ENCODE measurements around the gene VPS37B. TPM values are rescaled to one million over a fixed set of nuclear protein-coding genes. Genes with fewer than 3 reads are reported as not detected.

Gene VPS37B
- total RNA-seq, 1 donor from 2014 or later = 29.1 TPM

DNA sequence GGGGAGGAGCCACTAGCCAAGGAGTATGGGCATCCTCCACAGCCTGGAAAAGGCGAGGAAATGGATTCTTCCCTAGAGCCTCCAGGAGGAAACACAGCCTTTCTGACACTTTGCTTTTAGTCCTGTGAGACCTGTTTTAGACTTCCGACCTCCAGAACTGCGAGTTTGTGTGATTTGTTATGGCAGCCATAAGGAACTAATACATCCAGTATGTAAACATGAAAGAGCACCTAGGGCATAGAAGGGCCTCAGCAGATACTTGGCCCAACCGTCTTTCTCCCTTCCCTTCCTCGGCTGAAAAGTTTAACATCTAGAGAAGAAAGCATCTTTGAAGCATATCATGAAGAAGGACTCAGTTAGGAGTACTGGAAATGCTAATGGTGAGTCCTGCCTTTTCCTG lies 57.1 kb downstream of the VPS37B start:
- DNase-seq (ENCODE audit: low spot score in 2 of 2, unreplicated experiment in 2 of 2) = no peak
- H3K4me1 Mint-ChIP-seq = peaks cover 30% of the 10 kb centered on the region
- no peaks in the 10 kb centered on the region for H3K36me3 Mint-ChIP-seq
- TF ChIP-seq, protein P1, sequence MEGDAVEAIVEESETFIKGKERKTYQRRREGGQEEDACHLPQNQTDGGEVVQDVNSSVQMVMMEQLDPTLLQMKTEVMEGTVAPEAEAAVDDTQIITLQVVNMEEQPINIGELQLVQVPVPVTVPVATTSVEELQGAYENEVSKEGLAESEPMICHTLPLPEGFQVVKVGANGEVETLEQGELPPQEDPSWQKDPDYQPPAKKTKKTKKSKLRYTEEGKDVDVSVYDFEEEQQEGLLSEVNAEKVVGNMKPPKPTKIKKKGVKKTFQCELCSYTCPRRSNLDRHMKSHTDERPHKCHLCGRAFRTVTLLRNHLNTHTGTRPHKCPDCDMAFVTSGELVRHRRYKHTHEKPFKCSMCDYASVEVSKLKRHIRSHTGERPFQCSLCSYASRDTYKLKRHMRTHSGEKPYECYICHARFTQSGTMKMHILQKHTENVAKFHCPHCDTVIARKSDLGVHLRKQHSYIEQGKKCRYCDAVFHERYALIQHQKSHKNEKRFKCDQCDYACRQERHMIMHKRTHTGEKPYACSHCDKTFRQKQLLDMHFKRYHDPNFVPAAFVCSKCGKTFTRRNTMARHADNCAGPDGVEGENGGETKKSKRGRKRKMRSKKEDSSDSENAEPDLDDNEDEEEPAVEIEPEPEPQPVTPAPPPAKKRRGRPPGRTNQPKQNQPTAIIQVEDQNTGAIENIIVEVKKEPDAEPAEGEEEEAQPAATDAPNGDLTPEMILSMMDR (IDR thresholded peaks at IDR 0.05; ENCODE audit: unreplicated experiment) = no peak
- no peak overlapping the region for H3K4me3 Mint-ChIP-seq
- H3K9me3 Mint-ChIP-seq = no peaks in the 10 kb centered on the region
- peaks cover 10% of the 10 kb centered on the region for H3K27me3 Mint-ChIP-seq (ENCODE audit: low read depth)
- H3K27ac Mint-ChIP-seq = no peak overlapping the region

DNA sequence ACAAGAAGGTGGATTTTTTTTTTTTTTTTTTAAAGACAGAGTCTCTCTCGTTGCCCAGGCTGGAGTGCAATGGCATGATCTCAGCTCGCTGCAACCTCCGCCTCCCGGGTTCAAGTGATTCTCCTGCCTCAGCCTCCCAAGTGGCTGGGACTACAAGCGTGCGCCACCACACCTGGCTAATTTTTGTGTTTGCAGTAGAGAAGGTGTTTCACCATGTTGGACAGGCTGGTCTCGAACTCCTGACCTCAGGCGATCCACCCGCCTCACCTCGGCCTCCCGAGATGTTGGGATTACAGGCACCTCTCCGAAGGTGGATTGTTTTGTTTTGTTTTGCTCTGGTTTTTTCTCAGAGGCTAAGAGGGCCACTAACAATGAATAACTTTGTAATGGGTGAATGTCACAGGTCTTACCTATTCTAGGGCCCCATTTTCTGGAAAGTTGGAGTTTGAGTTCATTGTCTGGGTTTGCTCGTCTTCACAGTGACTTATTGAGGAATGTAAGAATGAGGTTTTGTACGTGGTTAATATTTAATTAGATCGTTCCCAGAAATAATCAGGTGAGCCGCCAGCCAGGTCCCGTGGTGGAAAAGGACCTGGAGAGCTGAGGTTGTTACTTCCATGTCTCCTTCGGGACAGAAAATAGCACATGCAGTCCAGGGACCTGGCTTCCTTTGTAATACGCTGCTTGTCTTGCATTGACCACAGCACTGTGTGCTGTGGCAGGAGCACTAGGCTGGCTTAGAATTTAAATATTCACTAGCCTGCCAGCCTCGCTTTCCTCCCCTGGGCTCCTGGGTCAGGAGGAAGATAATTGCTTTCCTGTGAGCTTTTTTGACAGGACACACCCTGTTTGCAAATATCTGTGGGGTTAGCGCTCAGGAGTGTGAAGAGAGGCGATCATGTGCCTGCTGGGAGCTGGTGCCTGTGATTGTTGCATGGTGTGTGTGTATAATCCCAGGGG lies 58.3 kb downstream of the VPS37B start:
- no peak overlapping the region for H3K27ac Mint-ChIP-seq
- peak overlapping the region; percentile 87 for H3K4me3 Mint-ChIP-seq
- TF ChIP-seq, protein P1 (IDR thresholded peaks at IDR 0.05; ENCODE audit: unreplicated experiment) = no peak
- no peaks in the 10 kb centered on the region for H3K9me3 Mint-ChIP-seq
- no peaks in the 10 kb centered on the region for H3K36me3 Mint-ChIP-seq
- H3K27me3 Mint-ChIP-seq (ENCODE audit: low read depth) = peaks cover 10% of the 10 kb centered on the region
- peaks cover 30% of the 10 kb centered on the region for H3K4me1 Mint-ChIP-seq
- DNase-seq (ENCODE audit: low spot score in 2 of 2, unreplicated experiment in 2 of 2) = no peak

GRCh38 chr12:122836027-122836921 lies 59.6 kb downstream of the VPS37B start:
- TF ChIP-seq, protein P1 (IDR thresholded peaks at IDR 0.05; ENCODE audit: unreplicated experiment) = no peak
- Mint-ChIP-seq H3K27me3 (ENCODE audit: low read depth) (peaks cover 10% of the 10 kb centered on the region), H3K4me1 (peaks cover 28% of the 10 kb centered on the region), H3K36me3 (no peaks in the 10 kb centered on the region), H3K27ac (peak overlapping the region; percentile 88), H3K9me3 (no peaks in the 10 kb centered on the region), H3K4me3 (peak overlapping the region; percentile 87)
- peak in 1 of 2 experiments; percentile 48 for DNase-seq (ENCODE audit: low spot score in 2 of 2, unreplicated experiment in 2 of 2)

DNA sequence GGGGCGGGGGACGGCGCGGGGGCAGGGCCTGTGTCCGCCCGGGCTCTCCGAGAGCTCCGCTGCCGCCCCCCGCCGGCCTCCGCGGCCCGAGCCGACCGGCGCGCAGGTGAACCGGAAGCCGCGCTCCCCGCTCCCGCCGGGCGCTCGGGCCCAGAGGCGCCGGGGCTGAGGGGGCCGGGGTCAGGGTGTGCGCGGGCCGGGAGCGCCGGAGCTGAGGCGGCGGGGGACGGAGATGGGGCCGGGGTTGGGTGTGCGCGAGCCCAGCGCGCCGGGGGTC lies 60.2 kb downstream of the VPS37B start:
- Mint-ChIP-seq H3K4me1 (peaks cover 25% of the 10 kb centered on the region), H3K36me3 (no peaks in the 10 kb centered on the region), H3K27ac (no peak overlapping the region), H3K27me3 (ENCODE audit: low read depth) (peaks cover 12% of the 10 kb centered on the region), H3K4me3 (peak overlapping the region; percentile 87), H3K9me3 (no peaks in the 10 kb centered on the region)
- TF ChIP-seq, protein P1 (IDR thresholded peaks at IDR 0.05; ENCODE audit: unreplicated experiment) = no peak
- peak in 1 of 2 experiments; percentile 45 for DNase-seq (ENCODE audit: low spot score in 2 of 2, unreplicated experiment in 2 of 2)

- no peaks in the 10 kb centered on the region for H3K9me3 Mint-ChIP-seq
- DNase-seq (ENCODE audit: low spot score in 2 of 2, unreplicated experiment in 2 of 2) = peak in 1 of 2 experiments; percentile 58
- H3K4me3 Mint-ChIP-seq = peak within 1 kb of the TSS; percentile 87
- H3K27me3 Mint-ChIP-seq (ENCODE audit: low read depth) = peaks cover 13% of the 10 kb centered on the region
- peaks cover 25% of the 10 kb centered on the region for H3K4me1 Mint-ChIP-seq
- TF ChIP-seq, protein P1 (IDR thresholded peaks at IDR 0.05; ENCODE audit: unreplicated experiment) = no peak
- no peaks in the 10 kb centered on the region for H3K36me3 Mint-ChIP-seq
- peak within 1 kb of the TSS; percentile 90 for H3K27ac Mint-ChIP-seq
Measured at GRCh38 chr12:122834921-122835749, 60.8 kb downstream of the VPS37B start, which contains the start of gene HIP1R. Gene HIP1R (plus strand): TSS chr12:122835457. CDS start chr12:122835551, 94 bp downstream.
